Transverse colon (tissue), 4 donors: ENCODE measurements around the gene DGKZ. TPM values are rescaled to one million over a fixed set of nuclear protein-coding genes. Genes with fewer than 3 reads are reported as not detected.

Source experiments
- DNase-seq: peaks from one replicate; pipeline ENCODE4 v3.0.0-alpha.2; 2019
- H3K27ac ChIP-seq, 4 donors: fragments of 200-600 bp; sonication (generic); 2 replicates each; pipeline ENCODE4 v1.5.1; 2016 to 2018; ENCODE audit warnings: inconsistent platforms in 4 of 4
- H3K27me3 ChIP-seq: fragments of 200-600 bp; sonication (generic); 2 replicates; pipeline ENCODE4 v1.5.1; 2017; ENCODE audit warnings: inconsistent platforms
- H3K36me3 ChIP-seq, 4 donors: fragments of 200-600 bp; sonication (generic); 2 replicates each; pipeline ENCODE4 v1.5.1; 2017 to 2019; ENCODE audit warnings: inconsistent platforms in 4 of 4
- H3K4me1 ChIP-seq, 4 donors: fragments of 200-600 bp; sonication (generic); 2 replicates each; pipeline ENCODE4 v1.5.1; 2017 to 2020; ENCODE audit warnings: inconsistent platforms in 4 of 4
- H3K4me3 ChIP-seq, 4 donors: fragments of 200-600 bp; sonication (generic); 1 replicate in 1 of 4; 2 replicates in 3 of 4; pipeline versions ENCODE4 v1.5.1 to v1.6.1; 2017 to 2019; ENCODE audit warnings: inconsistent platforms in 4 of 4
- H3K9me3 ChIP-seq, 2 donors: fragments of 200-600 bp; sonication (generic); 2 replicates each; pipeline ENCODE4 v1.5.1; 2017 to 2019; ENCODE audit warnings: inconsistent platforms in 2 of 2
- EP300 ChIP-seq: sonication (generic); formaldehyde crosslinking; IDR thresholded peaks from one replicate; pipeline ENCODE4 v1.6.1; 2017; ENCODE audit warnings: antibody characterized with exemption, low read depth
- POLR2A ChIP-seq: fragments of 450-650 bp; IDR thresholded peaks from one replicate; pipeline ENCODE4 v1.6.1; 2016; ENCODE audit warnings: antibody characterized with exemption, mild to moderate bottlenecking, moderate library complexity
- POLR2AphosphoS5 ChIP-seq, 3 donors: sonication (generic); formaldehyde crosslinking; IDR thresholded peaks; one replicate each; pipeline ENCODE4 v1.6.1; 2016; ENCODE audit warnings: antibody characterized with exemption in 3 of 3
- WGBS, 2 donors: methylation state at CpG; one replicate each; pipeline ENCODE4 v1.1.5; 2018; ENCODE audit warnings: low coverage in 1 of 2; 5-methylcytosine and 5-hydroxymethylcytosine counted together
- in situ Hi-C, 4 donors: fragments of 200-750 bp; cut with MboI; loops; one replicate each; pipeline versions ENCODE4 v1.15.0 to v1.15.1; 2017; ENCODE audit warnings: low sequenced_read_pairs in 3 of 4, low pct_ligation_motif_present in 1 of 4, low pct_unique_long_range_greater_than_20kb in 1 of 4
- intact Hi-C: fragments of 100-400 bp; cut with DNase I; formaldehyde crosslinking; loops from one replicate; pipeline ENCODE4 v1.15.1; 2023; ENCODE audit warnings: low total_unique reads
- total RNA-seq, 4 donors: library from RNA; depleted of rRNA; stranded (reverse); fragments of >200 nt; gene quantifications; one replicate each; pipeline ENCODE4 v1.1.0, GENCODE V29; 2016
- TF ChIP-seq, protein P1 (sequence below), 5 experiments: fragments of 200-600 bp in 3 of 5; fragments of 450-650 bp in 2 of 5; sonication (generic) in 3 of 5; IDR thresholded peaks; 1 replicate in 2 of 5; 2 replicates in 3 of 5; pipeline ENCODE4 v1.5.1; 2016 to 2017; ENCODE audit warnings: antibody characterized with exemption in 5 of 5, inconsistent platforms in 3 of 5, mild to moderate bottlenecking in 2 of 5, moderate library complexity in 1 of 5

Gene DGKZ
- total RNA-seq, 4 donors from 2014 or later: 56.4 to 105 (median 67.7) TPM

DNA sequence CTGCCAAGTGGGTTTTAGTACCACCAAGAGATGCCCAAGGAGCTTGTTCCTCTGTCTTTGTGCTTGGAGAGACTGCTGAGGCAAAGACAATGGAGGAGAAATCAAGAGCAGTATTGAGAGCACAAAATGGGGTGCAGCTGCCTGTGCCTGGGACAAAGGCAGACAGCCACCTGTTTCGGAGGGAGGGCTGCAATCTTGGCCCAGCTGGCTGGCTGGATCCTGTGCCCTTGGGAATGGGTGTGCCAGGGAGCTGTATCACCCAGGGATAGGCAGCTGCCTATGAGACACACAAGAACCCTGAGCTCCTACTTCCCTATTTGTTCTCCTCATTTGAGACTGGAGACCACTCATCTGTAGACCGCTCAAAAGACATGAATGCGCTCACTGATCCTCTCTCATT is 67.6 kb downstream of the DGKZ start:
- Histone ChIP-seq H3K27me3 (no peaks in the 10 kb centered on the region), H3K4me3 (no peak overlapping the region), H3K36me3 (peaks cover 0 to 49% (median 14%) of the 10 kb centered on the region in 4 donors), H3K4me1 (no peaks in the 10 kb centered on the region), H3K27ac (peak overlapping the region in 1 of 4 donors; percentile 16), H3K9me3 (no peaks in the 10 kb centered on the region)
- in situ Hi-C loops (loop anchor here in 1 of 4 donors (25.0 kb wide), 1 partner anchor 122 kb away; no protein-coding TSS in a partner anchor), intact Hi-C loops (no loop called here)
- no peak for DNase-seq
- TF ChIP-seq, protein P1, sequence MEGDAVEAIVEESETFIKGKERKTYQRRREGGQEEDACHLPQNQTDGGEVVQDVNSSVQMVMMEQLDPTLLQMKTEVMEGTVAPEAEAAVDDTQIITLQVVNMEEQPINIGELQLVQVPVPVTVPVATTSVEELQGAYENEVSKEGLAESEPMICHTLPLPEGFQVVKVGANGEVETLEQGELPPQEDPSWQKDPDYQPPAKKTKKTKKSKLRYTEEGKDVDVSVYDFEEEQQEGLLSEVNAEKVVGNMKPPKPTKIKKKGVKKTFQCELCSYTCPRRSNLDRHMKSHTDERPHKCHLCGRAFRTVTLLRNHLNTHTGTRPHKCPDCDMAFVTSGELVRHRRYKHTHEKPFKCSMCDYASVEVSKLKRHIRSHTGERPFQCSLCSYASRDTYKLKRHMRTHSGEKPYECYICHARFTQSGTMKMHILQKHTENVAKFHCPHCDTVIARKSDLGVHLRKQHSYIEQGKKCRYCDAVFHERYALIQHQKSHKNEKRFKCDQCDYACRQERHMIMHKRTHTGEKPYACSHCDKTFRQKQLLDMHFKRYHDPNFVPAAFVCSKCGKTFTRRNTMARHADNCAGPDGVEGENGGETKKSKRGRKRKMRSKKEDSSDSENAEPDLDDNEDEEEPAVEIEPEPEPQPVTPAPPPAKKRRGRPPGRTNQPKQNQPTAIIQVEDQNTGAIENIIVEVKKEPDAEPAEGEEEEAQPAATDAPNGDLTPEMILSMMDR (IDR thresholded peaks at IDR 0.05): no peak
- no peak for TF ChIP-seq EP300
- TF ChIP-seq POLR2AphosphoS5 (IDR thresholded peaks at IDR 0.05): no peak
- no peak for TF ChIP-seq POLR2A
- 50 to 61% methylated on average over 2 to 3 of the region's 3 CpGs for WGBS, 2 donors

DNA sequence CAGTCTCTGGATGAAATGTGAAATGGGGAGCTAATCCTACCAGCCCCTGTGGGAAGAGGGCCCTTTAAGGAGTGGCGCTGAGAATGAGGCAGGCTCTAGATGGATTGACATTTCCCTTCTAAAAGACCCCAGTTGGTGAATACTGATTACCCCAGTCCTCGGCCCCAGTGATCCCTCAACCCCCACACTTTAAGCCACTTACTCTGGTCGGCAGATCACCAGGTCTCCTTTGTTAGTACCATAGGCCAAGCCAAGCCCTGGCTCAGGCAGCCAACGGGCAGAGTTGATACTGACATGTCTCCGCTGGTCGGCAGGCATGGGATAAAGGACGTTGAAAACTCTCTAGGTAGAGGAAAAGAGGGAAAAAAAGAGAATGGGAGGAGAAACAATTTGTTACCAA is 70.4 kb downstream of the DGKZ start:
- Histone ChIP-seq H3K4me3 (no peak overlapping the region), H3K36me3 (peaks cover 0 to 57% (median 14%) of the 10 kb centered on the region in 4 donors), H3K27ac (no peak overlapping the region), H3K4me1 (peaks cover 0 to 5% (median 1%) of the 10 kb centered on the region in 4 donors), H3K9me3 (no peaks in the 10 kb centered on the region), H3K27me3 (no peaks in the 10 kb centered on the region)
- TF ChIP-seq POLR2AphosphoS5 (IDR thresholded peaks at IDR 0.05) (no peak), EP300 (no peak), POLR2A (no peak)
- TF ChIP-seq, protein P1 (IDR thresholded peaks at IDR 0.05): no peak
- 80 to 90% methylated on average over 6 to 7 of the region's 7 CpGs for WGBS, 2 donors
- intact Hi-C loops: no loop called here
- in situ Hi-C loops: loop anchor here in 1 of 4 donors (25.0 kb wide), 1 partner anchor 120 kb away; no protein-coding TSS in a partner anchor
- DNase-seq: no peak

DNA sequence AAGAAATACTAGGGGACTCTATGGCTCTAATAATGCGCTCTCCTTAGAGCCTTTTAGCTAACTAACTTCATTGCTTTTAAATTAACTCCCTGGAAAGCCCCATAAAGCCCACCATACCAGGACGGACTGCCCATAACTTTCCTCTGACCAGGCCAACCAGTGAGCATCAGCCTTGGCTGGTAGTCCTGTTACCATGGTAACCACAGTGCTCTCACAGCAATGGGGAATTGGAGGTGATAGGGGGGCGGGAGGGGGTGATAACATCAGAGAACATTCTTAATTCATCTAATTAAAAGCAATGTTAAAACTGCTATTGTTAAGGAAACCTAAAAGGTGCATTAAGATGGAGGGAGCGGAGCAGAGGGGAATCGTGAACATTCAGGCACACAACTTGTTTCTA is 71.5 kb downstream of the DGKZ start:
- peaks cover 0 to 50% (median 11%) of the 10 kb centered on the region in 4 donors for H3K36me3 ChIP-seq
- no peak overlapping the region for H3K27ac ChIP-seq
- H3K9me3 ChIP-seq: no peaks in the 10 kb centered on the region
- intact Hi-C loops (no loop called here), in situ Hi-C loops (loop anchor here in 1 of 4 donors (25.0 kb wide), 1 partner anchor 119 kb away; no protein-coding TSS in a partner anchor)
- H3K4me1 ChIP-seq: peaks cover 0 to 8% (median 3%) of the 10 kb centered on the region in 4 donors
- no peaks in the 10 kb centered on the region for H3K27me3 ChIP-seq
- no peak for TF ChIP-seq POLR2A
- TF ChIP-seq POLR2AphosphoS5 (IDR thresholded peaks at IDR 0.05): no peak
- TF ChIP-seq, protein P1 (IDR thresholded peaks at IDR 0.05): no peak
- no peak for TF ChIP-seq EP300
- WGBS, 2 donors: 93 to 94% methylated on average over 3 to 5 of the region's 5 CpGs
- no peak overlapping the region for H3K4me3 ChIP-seq
- DNase-seq: no peak

DNA sequence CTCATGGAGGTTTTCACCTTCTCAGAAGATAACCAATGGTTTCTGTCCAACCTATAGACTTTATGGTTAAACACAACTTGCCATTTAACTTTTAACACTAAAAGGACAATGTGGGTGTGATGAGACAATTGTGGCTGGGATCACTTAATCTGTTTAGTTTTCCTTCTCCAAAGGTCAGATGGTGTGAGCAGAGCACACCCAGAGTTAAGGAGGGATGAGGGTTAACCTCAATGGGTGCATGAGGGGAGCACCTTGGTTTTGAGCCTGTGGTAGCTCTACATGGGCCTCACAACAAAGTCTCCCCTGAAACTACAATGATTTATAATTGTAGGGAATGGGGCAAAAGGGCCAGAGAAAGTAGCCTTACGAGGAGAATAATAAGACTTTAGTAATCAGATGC is 73.2 kb downstream of the DGKZ start:
- intact Hi-C loops (no loop called here), in situ Hi-C loops (loop anchor here in 1 of 4 donors (25.0 kb wide), 1 partner anchor 117 kb away; no protein-coding TSS in a partner anchor)
- DNase-seq: no peak
- TF ChIP-seq POLR2A: no peak
- TF ChIP-seq POLR2AphosphoS5 (IDR thresholded peaks at IDR 0.05): no peak
- TF ChIP-seq, protein P1 (IDR thresholded peaks at IDR 0.05): no peak
- TF ChIP-seq EP300: no peak
- H3K36me3 ChIP-seq: peaks cover 0 to 34% (median 7%) of the 10 kb centered on the region in 4 donors
- H3K4me3 ChIP-seq: no peak overlapping the region
- H3K27ac ChIP-seq: no peak overlapping the region
- H3K9me3 ChIP-seq: no peaks in the 10 kb centered on the region
- no peaks in the 10 kb centered on the region for H3K27me3 ChIP-seq
- WGBS, 2 donors: 93% methylated on average over 1 of the region's 1 CpG; no CpG with 5 or more reads in 1 of the 2 donors
- peaks cover 0 to 8% (median 3%) of the 10 kb centered on the region in 4 donors for H3K4me1 ChIP-seq
